NCI-H345 (cell line): ENCODE measurements around the gene HPD.
A peak's percentile ranks its signal among the peaks of the same experiment; 100 is the strongest.
"Not testable (repeated sequence)": the region's sequence is repeated elsewhere in the genome, so short reads cannot be mapped to it uniquely, and the experiment has no call there.

Experiments
- DNase-seq: peaks from one replicate; lab custom pipeline; 2025; lab: John Stamatoyannopoulos, UW

The HPD gene

DNA sequence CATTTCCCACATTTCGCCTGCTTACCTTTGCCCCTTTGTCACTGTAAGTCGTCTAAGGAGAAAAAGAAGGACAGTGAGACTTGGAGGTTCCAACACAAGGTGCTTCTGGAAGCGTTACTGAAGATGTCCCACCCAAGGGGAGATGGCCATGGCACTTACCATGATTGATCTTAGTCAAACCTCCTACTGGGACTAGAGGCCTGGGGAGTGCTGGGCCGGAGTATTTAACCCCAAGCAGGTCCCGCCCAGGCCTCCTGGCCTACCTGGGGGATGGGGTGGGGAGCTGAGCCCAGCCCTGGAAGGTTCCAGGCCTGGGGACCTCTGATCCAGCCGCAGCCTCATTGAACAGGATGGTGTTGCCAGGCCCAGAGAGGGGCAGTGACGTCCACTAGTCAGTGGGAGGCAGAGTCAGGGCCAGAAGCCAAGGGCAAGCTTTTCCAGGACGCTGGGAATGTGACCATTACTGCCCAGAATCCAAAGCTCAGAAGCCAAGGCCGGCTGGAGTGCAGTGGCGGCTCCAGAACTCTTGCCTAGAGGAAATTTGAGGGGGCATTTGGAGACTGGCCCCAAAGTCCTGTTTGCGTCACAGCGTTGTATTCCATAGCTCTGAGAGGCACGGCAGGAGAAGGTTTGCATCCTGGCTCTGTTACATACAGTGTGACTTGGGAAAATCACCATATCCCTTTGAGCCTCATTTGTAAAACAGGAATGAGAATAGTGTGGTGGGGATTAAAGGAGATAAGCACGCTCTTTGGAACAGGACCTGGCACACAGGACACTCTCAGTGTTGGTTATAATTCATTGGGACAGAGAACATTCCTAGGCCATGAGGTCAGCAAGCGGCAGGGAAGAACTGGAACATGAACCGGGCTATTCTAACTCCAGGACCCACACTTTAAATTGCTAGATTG, at the start of gene HPD:
Gene HPD (minus strand): TSS at position 198 of the 911 bp plus-strand sequence. CDS start 36 bp downstream, at position 162.
- DNase-seq: no peak

DNA sequence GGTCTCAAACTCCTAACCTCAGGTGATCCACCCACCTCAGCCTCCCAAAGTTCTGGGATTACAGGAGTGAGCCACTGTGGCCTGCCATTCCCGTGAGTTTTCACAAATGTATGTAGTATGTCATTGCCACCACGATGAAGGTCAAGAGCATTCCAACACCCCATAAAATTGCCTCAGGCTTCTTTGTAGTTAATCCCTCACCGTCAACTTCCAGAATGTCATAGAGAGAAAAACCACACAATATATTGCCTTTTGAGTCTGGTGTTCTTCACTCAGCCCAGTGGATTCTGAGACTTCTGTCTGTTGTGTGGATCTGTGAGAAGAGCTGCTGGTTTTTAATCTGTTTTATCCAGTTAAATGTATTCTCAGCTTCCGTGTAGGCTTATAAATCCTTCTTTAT, 47.1 kb upstream of the HPD start:
- DNase-seq: no peak

GRCh38 chr12:121903202-121903601, 44.5 kb upstream of the HPD start:
- no peak for DNase-seq

DNA sequence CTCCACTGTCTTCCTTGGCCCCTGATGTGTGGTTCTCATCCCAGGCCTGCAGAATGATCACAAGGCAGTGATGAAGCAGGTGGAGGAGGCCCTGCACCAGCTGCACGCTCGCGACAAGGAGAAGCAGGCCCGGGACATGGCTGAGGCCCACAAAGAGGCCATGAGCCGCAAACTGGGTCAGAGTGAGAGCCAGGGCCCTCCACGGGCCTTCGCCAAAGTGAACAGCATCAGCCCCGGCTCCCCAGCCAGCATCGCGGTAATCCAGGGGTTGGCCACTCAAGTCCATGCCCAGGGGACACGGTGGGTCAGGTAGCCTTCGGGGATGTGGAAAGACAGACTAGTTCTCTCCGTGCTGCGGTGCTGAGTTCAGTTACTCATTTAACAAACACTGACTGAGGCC, 40.9 kb upstream of the HPD start:
- no peak for DNase-seq

- DNase-seq: no peak
Observed at GRCh38 chr12:121898287-121898686, 39.6 kb upstream of the HPD start.

GRCh38 chr12:121894633-121895032, 36.0 kb upstream of the HPD start:
- peak; percentile 1 for DNase-seq

DNA sequence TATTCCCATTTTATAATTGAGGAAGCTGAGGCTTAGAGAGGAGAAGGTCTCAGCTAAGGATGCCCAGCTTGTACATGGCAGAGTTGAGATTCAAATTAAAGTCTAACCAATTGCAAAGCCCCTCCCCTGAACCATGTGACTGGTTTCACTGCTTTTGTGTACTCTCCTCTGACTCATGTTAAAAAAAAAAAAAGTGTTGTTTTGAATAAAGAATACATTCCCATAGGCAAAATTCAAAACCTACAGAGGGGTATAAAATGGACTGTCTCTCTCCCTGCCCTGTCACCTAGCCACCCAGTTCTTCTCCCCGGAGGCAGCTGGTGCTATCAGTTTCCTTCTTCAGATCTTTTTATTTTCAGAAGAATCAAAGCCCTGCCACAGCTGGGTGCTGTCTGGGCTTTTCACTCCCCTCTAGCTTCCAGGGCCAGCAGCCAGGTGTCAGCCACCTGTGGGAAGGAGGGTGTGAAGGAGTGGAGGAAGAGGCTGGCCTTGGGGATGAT, 35.4 kb upstream of the HPD start:
- peak; percentile 22 for DNase-seq

GRCh38 chr12:121892673-121893561, 34.3 kb upstream of the HPD start:
- no peak for DNase-seq

DNA sequence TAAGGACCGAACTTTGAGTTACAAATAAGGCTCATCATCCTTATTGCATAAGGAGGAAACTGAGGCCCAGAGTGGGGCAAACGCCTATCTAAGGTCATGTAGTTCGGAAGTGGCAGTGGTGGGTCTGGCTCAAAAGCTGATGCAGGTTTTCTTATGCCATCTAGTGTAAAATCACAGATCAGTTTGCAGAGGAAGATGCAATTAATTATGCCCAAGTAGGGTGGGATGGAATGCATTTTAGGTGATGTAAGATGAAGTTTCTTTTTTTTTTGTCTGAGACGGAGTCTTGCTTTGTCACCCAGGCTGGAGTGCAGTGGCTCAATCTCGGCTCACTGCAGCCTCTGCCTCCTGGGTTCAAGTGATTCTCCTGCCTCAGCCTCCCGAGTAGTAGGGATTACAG, 31.0 kb upstream of the HPD start:
- not testable (repeated sequence) for DNase-seq

DNA sequence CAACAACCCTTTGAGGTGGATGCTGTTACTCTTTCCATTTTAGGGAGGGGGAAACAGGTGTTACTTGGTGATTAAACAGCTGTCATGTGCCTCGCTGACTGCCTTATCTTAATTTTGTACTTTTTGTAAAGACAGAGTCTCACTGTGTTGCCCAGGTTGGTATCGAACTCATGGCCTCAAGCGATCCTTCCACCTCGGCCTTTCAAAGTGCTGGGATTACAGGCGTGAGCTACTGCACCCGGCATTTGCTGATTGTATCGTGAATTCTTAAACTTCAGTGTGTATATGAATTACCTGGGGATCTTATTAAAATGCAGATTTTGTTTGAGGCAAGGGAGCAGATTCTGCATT, 30.6 kb upstream of the HPD start:
- DNase-seq: no peak

DNA sequence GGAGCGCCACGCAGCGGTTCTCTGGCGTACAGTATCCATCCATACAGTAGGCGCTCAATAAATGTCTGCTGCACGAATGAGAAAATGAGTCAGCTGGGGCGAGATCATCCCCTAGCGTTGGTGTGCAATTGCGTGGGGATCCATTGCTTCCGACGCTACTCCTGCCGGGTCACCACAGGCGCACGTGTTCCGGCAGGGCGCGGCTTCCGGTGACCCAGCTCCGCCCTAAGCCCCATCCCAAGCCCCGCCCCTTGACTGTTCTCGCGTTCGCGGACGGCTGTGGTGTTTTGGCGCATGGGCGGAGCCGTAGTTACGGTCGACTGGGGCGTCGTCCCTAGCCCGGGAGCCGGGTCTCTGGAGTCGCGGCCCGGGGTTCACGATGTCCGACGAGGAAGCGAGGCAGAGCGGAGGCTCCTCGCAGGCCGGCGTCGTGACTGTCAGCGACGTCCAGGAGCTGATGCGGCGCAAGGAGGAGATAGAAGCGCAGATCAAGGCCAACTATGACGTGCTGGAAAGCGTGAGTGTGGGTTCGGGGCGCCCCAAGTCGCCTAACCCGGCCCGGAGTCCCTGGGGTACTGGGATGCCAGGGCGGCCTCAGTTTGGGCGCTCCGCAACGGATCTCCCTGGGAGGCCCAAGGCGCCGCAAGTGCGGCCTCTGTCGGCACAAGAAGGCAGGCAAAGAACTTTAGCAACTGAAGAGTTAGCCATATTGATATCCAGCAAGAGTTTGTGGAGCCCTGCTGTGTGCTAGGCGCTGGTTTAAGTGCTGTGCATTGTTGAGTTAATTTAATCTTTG, 30.0 kb upstream of the HPD start, which contains the start of gene PSMD9:
Gene PSMD9 (plus strand): TSS at position 313 of the 796 bp plus-strand sequence. CDS start 67 bp downstream, at position 380.
- peak; percentile 98 for DNase-seq

- no peak for DNase-seq
Observed at GRCh38 chr12:121888083-121888477, 29.4 kb upstream of the HPD start.

DNA sequence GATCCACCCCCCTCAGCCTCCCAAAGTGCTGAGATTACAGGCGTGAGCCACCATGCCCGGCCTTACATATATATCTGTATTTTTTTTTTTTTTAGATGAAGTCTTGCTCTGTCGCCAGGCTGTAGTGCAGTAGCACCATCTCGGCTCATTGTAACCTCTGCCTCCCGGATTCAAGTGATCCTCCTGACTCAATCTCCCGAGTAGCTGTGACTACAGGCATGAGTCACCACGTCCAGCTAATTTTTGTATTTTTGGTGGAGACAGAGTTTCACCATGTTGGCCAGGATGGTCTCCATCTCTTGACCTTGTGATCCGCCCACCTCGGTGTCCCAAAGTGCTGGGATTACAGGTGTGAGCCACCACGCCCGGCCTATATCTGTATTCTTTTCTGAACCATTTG, 26.5 kb upstream of the HPD start:
- not testable (repeated sequence) for DNase-seq

GRCh38 chr12:121883315-121883660, 24.6 kb upstream of the HPD start:
- DNase-seq: no peak

- not testable (repeated sequence) for DNase-seq
Observed at GRCh38 chr12:121876080-121876447, 17.4 kb upstream of the HPD start.

DNA sequence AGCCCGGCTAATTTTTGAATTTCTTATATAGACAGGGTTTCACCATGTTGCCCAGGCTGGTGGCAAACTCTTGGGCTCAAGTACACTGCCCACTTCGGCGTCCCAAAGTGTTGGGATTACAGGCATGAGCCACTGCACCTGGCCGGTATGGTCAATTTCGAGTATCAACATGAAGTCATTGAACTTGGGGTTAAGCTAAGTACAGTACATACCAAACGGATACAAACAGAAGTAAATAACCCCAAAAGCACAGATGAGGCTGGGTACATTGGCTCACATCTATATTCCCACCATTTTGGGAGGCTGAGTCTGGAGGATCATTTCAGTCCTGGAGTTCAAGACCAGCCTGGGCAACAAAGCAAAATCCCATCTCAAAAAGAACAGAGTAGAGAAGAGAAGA, 16.9 kb upstream of the HPD start:
- no peak for DNase-seq

GRCh38 chr12:121874071-121874470, 15.4 kb upstream of the HPD start:
- DNase-seq: no peak

GRCh38 chr12:121873216-121873569, 14.5 kb upstream of the HPD start:
- no peak for DNase-seq

GRCh38 chr12:121872546-121873215, 14.0 kb upstream of the HPD start:
- DNase-seq: peak; percentile 25

GRCh38 chr12:121871467-121871866, 12.8 kb upstream of the HPD start:
- DNase-seq: no peak

DNA sequence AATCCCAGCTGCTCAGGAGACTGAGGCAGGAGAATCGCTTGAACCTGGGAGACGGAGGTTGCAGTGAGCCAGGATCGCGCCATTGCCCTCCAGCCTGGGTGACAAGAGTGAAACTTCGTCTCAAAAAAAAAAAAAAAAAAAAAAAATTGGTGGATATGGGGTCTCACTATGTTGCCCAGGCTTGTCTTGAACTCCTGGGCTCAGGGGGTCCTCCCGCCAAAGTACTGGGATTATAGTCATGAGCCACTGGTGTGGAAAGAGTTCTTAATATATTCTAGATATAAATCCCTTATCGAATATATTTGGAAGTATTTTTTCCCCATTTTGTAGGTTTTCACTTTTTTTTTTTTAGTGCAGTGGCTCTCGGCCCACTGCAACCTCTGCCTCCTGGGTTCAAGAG, 10.6 kb upstream of the HPD start:
- not testable (repeated sequence) for DNase-seq
